ENCODE measurements around the gene PEMT.

Gene PEMT

DNA sequence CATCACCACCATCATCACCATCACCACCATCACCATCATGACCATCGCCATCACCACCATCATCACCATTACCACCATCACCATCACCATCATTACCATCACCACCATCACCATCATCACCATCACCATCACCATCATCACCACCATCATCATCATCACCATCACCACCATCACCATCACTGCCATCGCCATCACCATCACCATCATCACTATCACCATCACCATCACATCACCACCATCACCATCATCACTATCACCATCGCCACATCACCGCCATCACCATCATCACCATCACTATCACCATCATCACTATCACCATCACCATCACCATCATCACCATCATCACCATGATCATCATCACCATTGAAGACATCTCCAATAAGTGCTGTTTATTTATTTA, 131.5 kb downstream of the PEMT start:
- TF ChIP-seq GABPA (IDR thresholded peaks at IDR 0.05; ENCODE audit: low read depth) (no peak), POLR2AphosphoS5 (IDR thresholded peaks at IDR 0.05; ENCODE audit: low read depth) (no peak), SPI1 (IDR thresholded peaks at IDR 0.05; ENCODE audit: borderline replicate concordance, low read depth) (no peak), CTCF (IDR thresholded peaks at IDR 0.05; ENCODE audit: insufficient read depth, low read length) (no peak)
- TF ChIP-seq, protein P1, sequence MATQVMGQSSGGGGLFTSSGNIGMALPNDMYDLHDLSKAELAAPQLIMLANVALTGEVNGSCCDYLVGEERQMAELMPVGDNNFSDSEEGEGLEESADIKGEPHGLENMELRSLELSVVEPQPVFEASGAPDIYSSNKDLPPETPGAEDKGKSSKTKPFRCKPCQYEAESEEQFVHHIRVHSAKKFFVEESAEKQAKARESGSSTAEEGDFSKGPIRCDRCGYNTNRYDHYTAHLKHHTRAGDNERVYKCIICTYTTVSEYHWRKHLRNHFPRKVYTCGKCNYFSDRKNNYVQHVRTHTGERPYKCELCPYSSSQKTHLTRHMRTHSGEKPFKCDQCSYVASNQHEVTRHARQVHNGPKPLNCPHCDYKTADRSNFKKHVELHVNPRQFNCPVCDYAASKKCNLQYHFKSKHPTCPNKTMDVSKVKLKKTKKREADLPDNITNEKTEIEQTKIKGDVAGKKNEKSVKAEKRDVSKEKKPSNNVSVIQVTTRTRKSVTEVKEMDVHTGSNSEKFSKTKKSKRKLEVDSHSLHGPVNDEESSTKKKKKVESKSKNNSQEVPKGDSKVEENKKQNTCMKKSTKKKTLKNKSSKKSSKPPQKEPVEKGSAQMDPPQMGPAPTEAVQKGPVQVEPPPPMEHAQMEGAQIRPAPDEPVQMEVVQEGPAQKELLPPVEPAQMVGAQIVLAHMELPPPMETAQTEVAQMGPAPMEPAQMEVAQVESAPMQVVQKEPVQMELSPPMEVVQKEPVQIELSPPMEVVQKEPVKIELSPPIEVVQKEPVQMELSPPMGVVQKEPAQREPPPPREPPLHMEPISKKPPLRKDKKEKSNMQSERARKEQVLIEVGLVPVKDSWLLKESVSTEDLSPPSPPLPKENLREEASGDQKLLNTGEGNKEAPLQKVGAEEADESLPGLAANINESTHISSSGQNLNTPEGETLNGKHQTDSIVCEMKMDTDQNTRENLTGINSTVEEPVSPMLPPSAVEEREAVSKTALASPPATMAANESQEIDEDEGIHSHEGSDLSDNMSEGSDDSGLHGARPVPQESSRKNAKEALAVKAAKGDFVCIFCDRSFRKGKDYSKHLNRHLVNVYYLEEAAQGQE (IDR thresholded peaks at IDR 0.05; ENCODE audit: insufficient replicate concordance, low read depth) = no peak
- Histone ChIP-seq H3K27me3 (ENCODE audit: insufficient read depth, poor library complexity, severe bottlenecking) (no peaks in the 10 kb centered on the region), H3K4me3 (replicated peaks; ENCODE audit: insufficient read depth, low read length) (no peak overlapping the region), H3K27ac (replicated peaks) (no peak overlapping the region)
- DNase-seq (ENCODE audit: low read depth in 1 of 2, low spot score in 1 of 2) = no peak

DNA sequence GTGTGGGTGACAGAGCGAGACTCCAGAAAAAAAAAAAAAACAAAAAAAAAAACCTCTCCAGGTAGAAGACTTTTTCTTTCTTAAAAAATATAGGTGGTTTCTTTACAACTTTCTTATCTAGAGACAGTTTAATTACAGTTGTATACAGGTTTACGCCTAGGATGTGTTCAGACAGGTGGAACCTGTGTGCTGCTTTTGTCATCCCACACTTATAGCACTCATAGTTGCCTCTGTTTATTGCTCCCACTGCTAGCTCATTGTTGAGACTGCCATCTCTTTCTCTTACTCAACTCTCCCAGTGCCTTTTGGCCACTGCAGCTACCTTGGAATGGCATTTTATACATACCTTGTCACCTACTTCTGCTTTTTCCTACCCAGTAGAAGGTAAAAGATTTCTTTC, 133.8 kb downstream of the PEMT start:
- no peak for DNase-seq (ENCODE audit: low read depth in 1 of 2, low spot score in 1 of 2)
- Histone ChIP-seq H3K4me3 (replicated peaks; ENCODE audit: insufficient read depth, low read length) (no peak overlapping the region), H3K27me3 (ENCODE audit: insufficient read depth, poor library complexity, severe bottlenecking) (no peaks in the 10 kb centered on the region), H3K27ac (replicated peaks) (no peak overlapping the region)
- TF ChIP-seq CTCF (IDR thresholded peaks at IDR 0.05; ENCODE audit: insufficient read depth, low read length) = no peak
- TF ChIP-seq, protein P1 (IDR thresholded peaks at IDR 0.05; ENCODE audit: insufficient replicate concordance, low read depth) = no peak
- TF ChIP-seq GABPA (IDR thresholded peaks at IDR 0.05; ENCODE audit: low read depth) = no peak
- TF ChIP-seq SPI1 (IDR thresholded peaks at IDR 0.05; ENCODE audit: borderline replicate concordance, low read depth) = no peak
- TF ChIP-seq POLR2AphosphoS5 (IDR thresholded peaks at IDR 0.05; ENCODE audit: low read depth) = no peak

DNA sequence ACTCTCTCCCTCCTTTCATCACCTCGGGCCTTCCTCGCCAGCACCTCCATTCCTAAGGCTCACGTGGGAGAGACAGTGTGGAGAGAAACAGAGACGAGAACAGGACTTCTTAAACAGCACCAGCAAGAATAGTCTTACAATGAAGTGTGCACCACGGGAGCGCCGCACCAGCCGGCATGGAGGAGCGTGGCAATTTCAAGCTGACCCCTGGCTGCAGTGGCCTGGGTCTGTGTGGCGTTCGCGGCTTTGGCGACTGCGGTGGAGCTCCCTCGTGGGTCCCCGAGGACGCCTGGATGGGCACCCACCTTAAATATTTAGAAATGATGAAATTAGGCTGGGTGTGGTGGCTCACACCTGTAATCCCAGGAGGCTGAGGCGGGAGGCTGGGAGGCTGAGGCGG, 135.3 kb downstream of the PEMT start:
- TF ChIP-seq POLR2AphosphoS5 (IDR thresholded peaks at IDR 0.05; ENCODE audit: low read depth) (no peak), GABPA (IDR thresholded peaks at IDR 0.05; ENCODE audit: low read depth) (no peak), CTCF (IDR thresholded peaks at IDR 0.05; ENCODE audit: insufficient read depth, low read length) (no peak), SPI1 (IDR thresholded peaks at IDR 0.05; ENCODE audit: borderline replicate concordance, low read depth) (no peak)
- TF ChIP-seq, protein P1 (IDR thresholded peaks at IDR 0.05; ENCODE audit: insufficient replicate concordance, low read depth) = no peak
- H3K27ac ChIP-seq (replicated peaks) = no peak overlapping the region
- no peak for DNase-seq (ENCODE audit: low read depth in 1 of 2, low spot score in 1 of 2)
- H3K4me3 ChIP-seq (replicated peaks; ENCODE audit: insufficient read depth, low read length) = no peak overlapping the region
- no peaks in the 10 kb centered on the region for H3K27me3 ChIP-seq (ENCODE audit: insufficient read depth, poor library complexity, severe bottlenecking)
